ENCODE data around the gene VEGFD.

Gene VEGFD

DNA sequence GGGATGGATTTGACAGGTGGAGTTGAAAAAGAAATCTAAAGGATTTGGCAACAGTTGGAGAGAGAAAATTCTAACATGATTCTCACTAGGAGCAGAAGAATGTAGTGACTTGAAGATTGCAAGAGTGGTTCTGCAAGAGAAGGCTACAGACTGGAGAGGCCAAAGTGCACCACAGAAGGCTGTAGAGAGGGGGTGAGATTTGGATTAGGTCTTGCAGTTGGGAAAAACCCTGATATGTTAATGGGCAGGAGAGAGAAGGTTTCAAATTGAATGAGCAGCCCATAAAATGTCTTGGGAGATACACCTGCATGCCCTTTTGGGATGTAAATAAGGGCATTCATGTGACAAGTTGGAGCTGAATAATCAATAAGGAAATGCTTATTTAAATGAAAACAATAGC is 14.7 kb upstream of the VEGFD start:
- peaks cover 14% of the 10 kb centered on the region for H3K27me3 Mint-ChIP-seq
- H3K4me3 Mint-ChIP-seq: no peak overlapping the region
- no peak for DNase-seq
- no peak overlapping the region for H3K27ac Mint-ChIP-seq
- no peaks in the 10 kb centered on the region for H3K4me1 Mint-ChIP-seq (ENCODE audit: low read depth)
- no peaks in the 10 kb centered on the region for H3K36me3 Mint-ChIP-seq (ENCODE audit: low read depth)
- H3K9me3 Mint-ChIP-seq: no peaks in the 10 kb centered on the region

DNA sequence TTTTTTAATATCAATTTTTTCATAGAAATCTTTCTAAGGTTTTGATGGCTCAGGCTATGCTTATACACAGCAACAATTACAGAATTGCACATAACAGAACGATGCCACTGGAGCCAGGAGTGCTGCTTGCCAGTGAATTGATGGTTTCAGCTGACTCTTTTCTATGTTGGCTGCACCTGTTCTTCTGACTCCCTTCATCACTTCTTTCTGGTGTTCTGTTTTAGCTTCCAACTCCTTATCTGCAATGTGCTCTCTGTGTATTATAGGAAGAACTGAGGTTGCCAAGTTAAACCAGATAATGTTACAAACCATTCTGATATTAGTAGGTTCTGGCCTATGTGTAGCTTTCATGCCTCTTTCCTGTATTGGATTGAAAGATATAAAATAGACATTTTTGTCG is 11.6 kb upstream of the VEGFD start:
- H3K4me3 Mint-ChIP-seq: no peak overlapping the region
- no peaks in the 10 kb centered on the region for H3K36me3 Mint-ChIP-seq (ENCODE audit: low read depth)
- H3K4me1 Mint-ChIP-seq (ENCODE audit: low read depth): no peaks in the 10 kb centered on the region
- peaks cover 25% of the 10 kb centered on the region for H3K27me3 Mint-ChIP-seq
- no peak for DNase-seq
- H3K9me3 Mint-ChIP-seq: no peaks in the 10 kb centered on the region
- H3K27ac Mint-ChIP-seq: no peak overlapping the region

DNA sequence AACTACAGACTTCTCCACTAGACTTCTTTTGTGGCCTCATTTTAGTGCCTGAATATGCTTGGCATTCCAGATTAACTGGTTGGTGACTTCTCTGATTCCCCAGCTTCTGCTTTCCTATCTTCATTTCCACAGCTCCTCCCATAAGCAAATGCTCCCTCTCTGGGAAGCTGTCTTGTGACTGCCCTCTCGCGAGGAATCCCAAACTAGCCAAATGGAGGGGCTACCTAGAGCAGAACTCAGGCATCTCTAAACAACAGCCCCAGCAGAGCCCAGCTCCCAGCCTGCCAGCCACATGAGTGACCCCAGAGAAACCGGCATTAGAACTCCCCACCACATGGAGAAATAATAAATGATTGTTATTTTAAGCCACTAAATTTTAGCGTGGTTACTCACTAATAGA is 7.6 kb upstream of the VEGFD start:
- Mint-ChIP-seq H3K36me3 (ENCODE audit: low read depth) (no peaks in the 10 kb centered on the region), H3K27ac (no peak overlapping the region), H3K4me1 (ENCODE audit: low read depth) (no peaks in the 10 kb centered on the region), H3K9me3 (no peaks in the 10 kb centered on the region), H3K27me3 (peaks cover 46% of the 10 kb centered on the region), H3K4me3 (no peak overlapping the region)
- no peak for DNase-seq

DNA sequence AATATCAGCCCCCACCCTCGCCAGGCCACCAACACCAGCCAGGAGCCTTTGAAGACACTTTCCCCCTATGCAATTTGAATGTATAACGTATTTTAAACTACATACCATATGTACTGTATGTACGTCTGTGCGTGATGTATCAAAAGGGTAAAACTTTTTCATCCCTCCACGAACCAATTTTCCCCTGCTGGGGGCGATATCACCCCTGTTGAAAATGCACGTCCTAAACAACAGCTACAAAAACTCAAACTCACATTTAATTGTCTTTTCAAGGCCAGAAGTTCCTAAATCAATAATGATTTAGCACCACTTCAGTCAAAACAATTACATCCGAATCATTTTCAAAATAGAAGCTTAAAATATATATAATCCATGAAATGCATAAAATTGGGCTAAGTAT is 1.4 kb downstream of the VEGFD start:
- no peaks in the 10 kb centered on the region for H3K9me3 Mint-ChIP-seq
- H3K27ac Mint-ChIP-seq: no peak overlapping the region
- H3K27me3 Mint-ChIP-seq: peaks cover 63% of the 10 kb centered on the region
- H3K36me3 Mint-ChIP-seq (ENCODE audit: low read depth): no peaks in the 10 kb centered on the region
- no peak overlapping the region for H3K4me3 Mint-ChIP-seq
- H3K4me1 Mint-ChIP-seq (ENCODE audit: low read depth): no peaks in the 10 kb centered on the region
- no peak for DNase-seq

DNA sequence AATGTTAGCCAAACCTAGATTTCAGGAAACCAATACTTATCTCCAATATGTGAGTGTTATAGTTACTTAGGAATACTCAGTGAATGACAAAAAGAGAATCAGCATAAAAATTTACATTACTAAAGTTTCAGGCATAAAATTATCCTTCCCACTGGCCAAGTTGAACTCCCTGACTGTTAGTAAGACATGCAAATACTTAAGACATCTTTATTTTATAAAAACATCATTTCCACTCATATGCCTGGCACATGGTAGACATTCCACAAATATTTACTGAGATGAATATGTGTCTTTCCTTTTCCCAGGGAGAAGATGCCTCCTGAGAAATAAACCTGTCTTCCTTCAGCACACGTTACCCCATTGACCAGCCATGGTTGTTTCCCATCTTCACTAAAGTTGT is 7.3 kb downstream of the VEGFD start:
- no peaks in the 10 kb centered on the region for H3K36me3 Mint-ChIP-seq (ENCODE audit: low read depth)
- no peak for DNase-seq
- no peaks in the 10 kb centered on the region for H3K9me3 Mint-ChIP-seq
- H3K27ac Mint-ChIP-seq: no peak overlapping the region
- no peak overlapping the region for H3K4me3 Mint-ChIP-seq
- H3K27me3 Mint-ChIP-seq: peaks cover 63% of the 10 kb centered on the region
- H3K4me1 Mint-ChIP-seq (ENCODE audit: low read depth): no peaks in the 10 kb centered on the region

DNA sequence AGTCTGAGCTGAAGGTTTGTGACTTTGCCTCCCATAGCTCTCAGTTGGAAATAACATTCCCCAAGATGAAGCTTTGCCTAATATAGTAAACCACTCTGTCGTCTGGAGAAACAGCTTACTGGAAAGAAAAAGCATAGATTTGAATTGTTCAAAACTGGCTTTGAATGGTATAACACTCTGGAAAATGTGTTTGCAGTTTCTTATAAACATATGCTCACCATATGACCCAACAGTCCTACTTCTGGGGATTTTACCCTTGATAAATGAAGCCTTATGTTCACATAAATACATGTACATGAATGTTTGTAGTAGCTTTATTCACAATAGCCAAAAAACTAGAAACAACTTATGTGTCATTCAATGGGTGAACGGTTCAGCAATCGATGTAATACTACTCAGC is 10.2 kb downstream of the VEGFD start:
- DNase-seq: no peak
- H3K4me3 Mint-ChIP-seq: no peak overlapping the region
- H3K9me3 Mint-ChIP-seq: no peaks in the 10 kb centered on the region
- peaks cover 68% of the 10 kb centered on the region for H3K27me3 Mint-ChIP-seq
- H3K27ac Mint-ChIP-seq: no peak overlapping the region
- no peaks in the 10 kb centered on the region for H3K4me1 Mint-ChIP-seq (ENCODE audit: low read depth)
- no peaks in the 10 kb centered on the region for H3K36me3 Mint-ChIP-seq (ENCODE audit: low read depth)

DNA sequence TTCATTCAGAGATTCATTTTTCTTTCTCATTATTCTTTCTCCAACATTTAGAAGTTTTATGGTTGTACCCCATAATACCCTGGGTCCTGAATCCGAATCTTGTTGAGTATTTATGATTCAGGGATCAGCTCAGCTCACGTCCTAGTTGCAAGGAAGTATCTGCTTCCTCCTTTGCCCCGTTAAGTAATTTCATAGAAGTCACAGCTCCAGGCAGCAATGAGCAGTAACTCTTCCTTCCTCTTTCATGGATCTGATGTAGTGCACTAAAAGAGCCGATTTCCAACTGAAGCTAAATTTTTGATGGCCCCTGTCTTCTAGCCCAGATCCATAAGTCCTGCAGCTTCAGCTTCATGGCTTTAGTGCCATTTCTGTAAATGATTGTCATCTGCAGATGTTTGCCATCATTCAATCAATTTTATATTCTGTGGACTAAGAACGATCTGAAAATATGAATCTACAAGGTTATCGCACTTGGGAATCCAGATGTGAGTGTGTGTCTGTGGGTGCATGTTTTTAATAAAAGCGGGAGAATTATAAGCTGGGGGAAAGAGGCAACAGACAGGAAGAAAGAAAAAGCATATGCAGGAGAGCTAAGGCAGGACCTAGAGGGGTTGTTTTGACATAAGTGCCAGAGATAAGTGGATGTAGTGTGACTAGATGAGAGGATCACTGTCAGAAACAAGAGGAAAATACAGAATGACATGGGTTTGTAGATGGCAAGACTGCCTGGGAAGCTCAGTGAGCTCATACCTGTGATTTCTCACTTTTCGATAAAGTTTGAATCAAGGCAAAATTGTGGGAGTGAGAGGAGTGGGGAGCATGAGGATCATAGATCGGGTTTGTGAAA is 17.5 kb downstream of the VEGFD start:
- Mint-ChIP-seq H3K4me1 (ENCODE audit: low read depth) (no peaks in the 10 kb centered on the region), H3K36me3 (ENCODE audit: low read depth) (no peaks in the 10 kb centered on the region), H3K27ac (no peak overlapping the region), H3K27me3 (peaks cover 67% of the 10 kb centered on the region), H3K4me3 (no peak overlapping the region), H3K9me3 (no peaks in the 10 kb centered on the region)
- no peak for DNase-seq

DNA sequence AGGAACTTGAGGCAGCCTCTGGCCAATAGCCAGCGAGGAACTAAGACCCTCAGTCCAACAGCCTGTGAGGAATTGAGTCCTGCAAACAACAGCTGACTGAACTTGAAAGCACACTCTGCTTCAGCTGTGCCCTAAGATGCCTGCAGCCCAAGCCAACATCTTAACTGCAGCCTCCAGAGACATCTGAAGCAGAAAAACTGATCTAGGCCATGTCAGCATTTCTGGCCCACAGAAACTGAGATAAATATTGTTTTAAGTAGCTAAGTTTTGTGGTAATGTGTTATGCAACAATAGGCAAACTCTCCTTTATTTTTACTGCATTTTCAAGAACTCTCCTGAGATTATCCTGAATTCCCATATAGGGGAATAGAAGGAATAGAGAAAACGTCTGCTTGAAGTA is 24.5 kb downstream of the VEGFD start:
- peaks cover 4% of the 10 kb centered on the region for H3K9me3 Mint-ChIP-seq
- H3K27me3 Mint-ChIP-seq: peaks cover 69% of the 10 kb centered on the region
- H3K36me3 Mint-ChIP-seq (ENCODE audit: low read depth): no peaks in the 10 kb centered on the region
- no peak for DNase-seq
- H3K4me3 Mint-ChIP-seq: no peak overlapping the region
- no peaks in the 10 kb centered on the region for H3K4me1 Mint-ChIP-seq (ENCODE audit: low read depth)
- H3K27ac Mint-ChIP-seq: no peak overlapping the region

DNA sequence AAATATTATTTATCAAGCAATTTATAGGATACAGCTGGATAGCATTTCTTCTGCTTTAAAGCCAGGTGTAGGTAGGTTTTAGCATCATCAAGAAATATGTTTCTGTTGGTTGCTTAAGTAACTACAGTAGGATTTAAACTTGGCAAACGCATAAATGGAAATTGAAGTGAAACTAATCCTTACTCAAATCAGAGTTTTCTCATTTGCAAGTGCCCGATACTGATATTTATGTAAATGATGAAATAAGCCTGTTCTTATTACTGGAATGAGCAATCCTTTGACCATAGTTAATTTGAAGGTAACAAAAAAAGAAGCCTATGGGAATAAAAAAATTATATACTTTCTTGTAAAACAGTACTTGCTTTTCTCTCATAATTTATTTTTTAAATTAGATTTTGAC is 25.7 kb downstream of the VEGFD start:
- Mint-ChIP-seq H3K4me1 (ENCODE audit: low read depth) (no peaks in the 10 kb centered on the region), H3K36me3 (ENCODE audit: low read depth) (no peaks in the 10 kb centered on the region), H3K4me3 (no peak overlapping the region), H3K9me3 (peaks cover 4% of the 10 kb centered on the region), H3K27ac (no peak overlapping the region), H3K27me3 (peaks cover 60% of the 10 kb centered on the region)
- DNase-seq: no peak

DNA sequence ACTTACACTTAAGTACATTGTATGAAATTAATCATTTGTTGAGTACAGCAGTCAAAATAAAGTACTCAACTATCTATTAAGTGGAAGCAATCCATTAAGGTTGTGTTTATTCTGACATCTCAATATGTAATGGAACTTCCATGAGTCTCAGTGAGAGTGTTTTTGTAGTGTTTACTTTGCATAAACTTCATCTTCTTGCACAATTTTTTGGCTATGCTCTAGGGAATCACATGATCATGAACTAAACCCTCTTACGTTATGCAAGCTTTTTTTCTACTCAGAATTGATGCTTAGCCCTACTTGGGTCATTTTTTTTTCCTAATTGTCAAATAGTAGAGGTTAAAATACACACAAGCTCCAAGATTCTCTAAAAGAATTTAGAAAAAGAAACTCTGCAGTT is 27.8 kb downstream of the VEGFD start:
- Mint-ChIP-seq H3K9me3 (peaks cover 4% of the 10 kb centered on the region), H3K27me3 (peaks cover 51% of the 10 kb centered on the region), H3K27ac (no peak overlapping the region), H3K4me3 (no peak overlapping the region), H3K36me3 (ENCODE audit: low read depth) (no peaks in the 10 kb centered on the region), H3K4me1 (ENCODE audit: low read depth) (no peaks in the 10 kb centered on the region)
- no peak for DNase-seq

DNA sequence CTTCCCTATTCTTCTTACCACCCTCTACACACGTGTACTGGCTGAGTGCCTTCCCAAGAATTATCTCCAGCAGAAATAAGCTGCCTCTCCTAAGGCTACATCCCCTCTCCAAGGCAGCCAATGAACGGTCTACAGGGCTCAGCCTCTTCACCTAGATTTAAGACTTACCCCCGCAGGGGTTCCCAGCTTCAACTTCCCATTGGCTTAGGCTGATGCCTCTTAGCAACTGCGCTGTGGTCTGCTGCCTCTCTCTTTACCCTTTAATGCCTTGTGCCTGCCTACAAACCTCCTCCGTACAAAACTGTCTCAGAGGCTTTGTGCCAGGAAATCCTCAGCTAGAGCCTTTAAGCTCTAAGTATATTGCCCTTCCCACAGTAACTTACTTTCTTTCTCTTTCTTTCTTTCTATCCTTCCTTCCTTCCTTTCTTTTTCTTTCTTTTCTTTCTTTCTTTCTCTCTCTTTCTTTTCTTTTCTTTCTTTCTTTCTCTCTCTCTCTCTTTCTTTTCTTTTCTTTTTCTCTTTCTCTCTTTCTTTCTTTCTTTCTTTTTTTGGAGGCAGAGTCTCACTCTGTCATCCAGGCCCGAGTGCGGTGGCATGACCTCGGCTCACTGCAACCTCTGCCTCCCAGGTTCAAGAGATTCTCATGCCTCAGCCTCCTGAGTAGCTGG is 33.8 kb downstream of the VEGFD start:
- Mint-ChIP-seq H3K4me1 (ENCODE audit: low read depth) (no peaks in the 10 kb centered on the region), H3K9me3 (no peaks in the 10 kb centered on the region), H3K27ac (no peak overlapping the region), H3K4me3 (no peak overlapping the region), H3K36me3 (ENCODE audit: low read depth) (no peaks in the 10 kb centered on the region), H3K27me3 (peaks cover 46% of the 10 kb centered on the region)
- DNase-seq: no peak

DNA sequence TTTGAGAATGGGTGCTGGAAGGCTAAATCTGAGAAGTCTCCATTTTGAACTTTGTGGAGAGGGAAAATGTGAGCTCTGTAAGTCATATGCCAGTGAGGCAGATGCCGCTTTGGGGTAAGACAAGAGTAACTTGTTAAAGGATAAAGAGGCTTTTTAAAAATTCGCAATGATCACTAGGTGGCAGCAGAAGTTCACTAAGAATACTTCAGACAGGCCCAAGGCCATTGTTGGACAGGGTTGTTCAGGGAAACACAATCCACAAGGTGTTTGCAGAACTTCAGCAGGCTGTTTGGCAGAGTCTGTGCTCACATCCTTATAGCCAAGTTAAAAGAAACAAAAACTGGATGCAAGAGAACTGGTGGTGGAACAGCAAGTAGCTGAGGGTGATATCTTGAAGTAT is 35.2 kb downstream of the VEGFD start:
- H3K27ac Mint-ChIP-seq: no peak overlapping the region
- no peak for DNase-seq
- H3K36me3 Mint-ChIP-seq (ENCODE audit: low read depth): no peaks in the 10 kb centered on the region
- no peak overlapping the region for H3K4me3 Mint-ChIP-seq
- H3K27me3 Mint-ChIP-seq: peaks cover 47% of the 10 kb centered on the region
- no peaks in the 10 kb centered on the region for H3K4me1 Mint-ChIP-seq (ENCODE audit: low read depth)
- no peaks in the 10 kb centered on the region for H3K9me3 Mint-ChIP-seq

DNA sequence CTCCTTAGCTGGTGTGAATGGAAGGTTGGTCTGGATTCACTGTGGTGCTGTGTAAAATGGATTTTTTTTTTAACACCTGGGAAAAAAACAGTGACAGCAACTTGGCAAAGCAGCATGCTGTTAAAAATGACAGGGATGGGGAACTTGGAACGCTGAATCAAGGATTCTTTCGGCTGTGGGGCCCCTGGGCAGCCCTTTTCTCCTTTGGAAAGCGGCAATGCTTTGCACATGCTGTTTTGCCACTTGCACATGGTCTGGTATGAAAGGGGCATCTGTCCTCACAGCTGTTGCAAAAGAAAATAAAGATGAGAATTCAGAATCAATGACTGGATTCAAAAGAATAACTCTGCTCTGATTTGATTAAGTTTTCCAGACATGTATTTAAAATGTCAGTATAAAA is 38.2 kb downstream of the VEGFD start:
- no peak overlapping the region for H3K4me3 Mint-ChIP-seq
- no peaks in the 10 kb centered on the region for H3K9me3 Mint-ChIP-seq
- no peaks in the 10 kb centered on the region for H3K36me3 Mint-ChIP-seq (ENCODE audit: low read depth)
- no peak overlapping the region for H3K27ac Mint-ChIP-seq
- no peaks in the 10 kb centered on the region for H3K4me1 Mint-ChIP-seq (ENCODE audit: low read depth)
- H3K27me3 Mint-ChIP-seq: peaks cover 69% of the 10 kb centered on the region
- DNase-seq: no peak

DNA sequence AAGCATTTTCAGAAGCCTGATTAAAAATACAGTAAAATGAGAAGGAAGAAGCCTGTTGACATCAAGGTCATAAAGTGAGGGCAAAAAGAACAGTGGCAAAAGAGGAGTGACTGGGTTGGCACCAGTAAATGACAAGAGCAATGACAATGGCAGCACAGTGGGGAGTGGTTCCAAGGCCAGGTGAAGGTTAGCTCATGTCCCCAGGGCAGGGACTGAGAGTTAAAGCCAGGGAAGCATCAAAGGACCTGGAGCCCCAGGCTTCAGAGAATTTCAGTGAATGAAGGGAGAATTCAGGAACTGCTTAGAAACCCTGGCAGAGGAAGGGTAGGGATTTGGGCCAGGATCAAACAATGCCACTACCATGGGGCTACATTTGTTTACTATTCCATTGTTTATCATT is 40.1 kb downstream of the VEGFD start:
- Mint-ChIP-seq H3K4me1 (ENCODE audit: low read depth) (no peaks in the 10 kb centered on the region), H3K4me3 (no peak overlapping the region), H3K9me3 (no peaks in the 10 kb centered on the region), H3K36me3 (ENCODE audit: low read depth) (no peaks in the 10 kb centered on the region), H3K27ac (no peak overlapping the region), H3K27me3 (peaks cover 74% of the 10 kb centered on the region)
- DNase-seq: no peak

DNA sequence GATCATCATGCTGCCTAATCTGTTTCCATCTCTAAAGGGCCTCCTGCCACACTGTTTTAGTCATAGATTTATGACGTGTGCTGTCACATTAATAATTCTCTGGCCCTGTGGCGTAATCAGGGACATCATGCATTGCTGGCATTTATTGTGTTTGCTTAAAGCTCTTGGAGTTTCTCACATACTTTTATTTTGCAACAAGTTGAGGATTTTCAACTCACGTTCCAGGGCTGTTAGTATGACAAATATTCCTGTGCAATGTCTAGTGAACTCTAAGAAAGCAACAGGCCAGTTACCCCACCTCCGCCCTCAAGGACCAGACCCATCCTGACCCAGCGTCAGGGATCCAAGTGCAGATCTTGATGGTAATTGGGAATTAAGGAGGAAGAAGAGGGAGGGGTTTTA is 41.1 kb downstream of the VEGFD start:
- peaks cover 72% of the 10 kb centered on the region for H3K27me3 Mint-ChIP-seq
- no peak overlapping the region for H3K4me3 Mint-ChIP-seq
- no peaks in the 10 kb centered on the region for H3K4me1 Mint-ChIP-seq (ENCODE audit: low read depth)
- no peaks in the 10 kb centered on the region for H3K36me3 Mint-ChIP-seq (ENCODE audit: low read depth)
- no peak for DNase-seq
- H3K9me3 Mint-ChIP-seq: no peaks in the 10 kb centered on the region
- no peak overlapping the region for H3K27ac Mint-ChIP-seq

Data from activated T-cell treated with anti-CD3 and anti-CD28 coated beads, Interleukin-2, amount 50 U/mL, for 24 hours (primary cell).